ENCODE data around the gene AGMO.

AGMO gene

DNA sequence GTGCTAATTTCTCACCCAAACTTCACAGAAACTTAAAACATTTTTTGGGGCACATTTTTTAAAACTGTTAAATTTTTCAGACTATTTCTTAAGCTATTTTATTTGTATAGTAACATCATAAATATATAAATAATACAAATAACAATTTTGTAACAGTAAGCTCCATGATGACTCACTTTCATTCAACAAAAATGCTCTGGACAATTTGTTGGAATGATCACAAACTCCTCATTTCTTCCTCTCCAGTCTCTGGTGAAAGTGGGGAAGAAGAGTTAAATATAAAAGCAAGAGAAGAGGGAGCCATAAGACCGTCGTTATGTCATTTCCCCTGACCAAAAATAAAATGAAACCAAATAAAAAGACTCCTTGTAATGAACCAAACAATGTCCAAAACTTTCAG lies 162.4 kb downstream of the AGMO start:
- Histone ChIP-seq H2BK15ac (ENCODE audit: low read depth, poor library complexity, severe bottlenecking) (no peak overlapping the region), H3K27me3 (ENCODE audit: control insufficient read depth in 1 of 2, insufficient read depth in 1 of 2, low read length in 2 of 2) (no peaks in the 10 kb centered on the region), H3K4me1 (ENCODE audit: control insufficient read depth, insufficient read depth, low read depth, low read length) (no peaks in the 10 kb centered on the region), H2AFZ (ENCODE audit: low read depth, low read length) (no peak overlapping the region), H3K27ac (ENCODE audit: low read length, poor library complexity, severe bottlenecking) (no peak overlapping the region), H3K23ac (ENCODE audit: low read length in 2 of 2) (no peak overlapping the region), H3K4ac (ENCODE audit: low read depth in 1 of 2, low read length in 2 of 2) (no peak overlapping the region), H2AK5ac (ENCODE audit: low read length, severe bottlenecking) (no peak overlapping the region), H2BK120ac (ENCODE audit: low read depth, low read length) (no peak overlapping the region), H3K18ac (ENCODE audit: low read depth in 1 of 2, low read length in 2 of 2) (no peak overlapping the region), H4K91ac (ENCODE audit: low read length) (no peak overlapping the region), H2BK12ac (ENCODE audit: low read length in 2 of 2) (no peak overlapping the region), H3K9me3 (ENCODE audit: control insufficient read depth, low read length) (no peaks in the 10 kb centered on the region), H4K8ac (ENCODE audit: low read length) (no peak overlapping the region), H3K36me3 (ENCODE audit: control insufficient read depth in 1 of 2, insufficient read depth in 2 of 2, low read depth in 1 of 2, low read length in 2 of 2) (no peaks in the 10 kb centered on the region), H2BK5ac (ENCODE audit: low read depth, low read length, poor library complexity, severe bottlenecking) (no peak overlapping the region), H3K79me1 (replicated peaks; ENCODE audit: low read length, poor library complexity, severe bottlenecking) (no peaks in the 10 kb centered on the region), H3K4me2 (ENCODE audit: low read length, poor library complexity, severe bottlenecking) (no peak overlapping the region), H3K14ac (ENCODE audit: low read length in 2 of 2) (no peak overlapping the region), H3K9ac (ENCODE audit: low read length) (no peak overlapping the region), H3K4me3 (ENCODE audit: insufficient read depth in 1 of 2, low read depth in 1 of 2, low read length in 2 of 2) (no peak overlapping the region)
- DNase-seq = no peak
- WGBS = 97% methylated on average over 2 of the region's 2 CpGs

DNA sequence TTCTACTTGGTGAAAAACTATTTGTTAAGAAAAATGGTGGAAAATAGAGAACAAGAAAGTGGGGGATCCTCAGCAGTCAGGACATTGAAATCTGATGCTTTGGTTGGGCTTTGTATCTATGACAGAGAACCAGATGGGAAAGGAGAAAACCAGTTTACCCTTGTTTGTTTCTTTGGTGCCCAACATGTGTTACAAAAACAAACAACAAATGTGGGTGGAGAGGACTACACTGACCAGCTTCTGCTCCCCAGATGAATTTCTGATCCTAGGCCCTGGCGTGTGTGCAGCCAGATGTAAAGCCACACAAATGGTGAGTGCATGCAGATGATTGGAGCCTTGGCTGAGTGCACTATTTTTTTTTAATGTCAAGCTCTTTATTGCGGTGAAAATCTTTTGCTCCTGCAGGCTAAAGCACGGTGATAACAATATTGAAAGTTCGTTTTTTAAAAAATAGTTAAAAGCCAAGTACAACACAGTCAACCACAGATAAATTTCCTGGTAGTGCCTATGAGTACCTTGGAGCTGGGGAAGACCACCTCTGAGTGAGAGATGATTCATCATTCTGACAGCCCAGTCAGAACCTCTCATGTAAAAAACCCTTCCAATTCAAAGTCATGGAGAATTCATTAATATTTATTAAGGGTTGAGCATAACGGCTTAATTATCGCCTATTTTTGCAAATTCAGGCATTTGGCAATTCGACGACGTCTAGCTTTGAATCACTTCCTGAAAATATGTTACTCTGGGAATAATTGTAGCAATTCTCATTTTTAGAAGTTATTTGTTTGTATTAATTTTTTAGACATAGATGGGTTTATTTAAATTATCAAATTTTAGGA lies 163.7 kb downstream of the AGMO start:
- 96% methylated on average over 6 of the region's 9 CpGs for WGBS
- Histone ChIP-seq H3K18ac (ENCODE audit: low read depth in 1 of 2, low read length in 2 of 2) (no peak overlapping the region), H3K4me1 (ENCODE audit: control insufficient read depth, insufficient read depth, low read depth, low read length) (no peaks in the 10 kb centered on the region), H2AFZ (ENCODE audit: low read depth, low read length) (no peak overlapping the region), H3K9me3 (ENCODE audit: control insufficient read depth, low read length) (no peaks in the 10 kb centered on the region), H3K14ac (ENCODE audit: low read length in 2 of 2) (no peak overlapping the region), H2BK12ac (ENCODE audit: low read length in 2 of 2) (no peak overlapping the region), H3K4me3 (ENCODE audit: insufficient read depth in 1 of 2, low read depth in 1 of 2, low read length in 2 of 2) (no peak overlapping the region), H3K23ac (ENCODE audit: low read length in 2 of 2) (no peak overlapping the region), H2BK5ac (ENCODE audit: low read depth, low read length, poor library complexity, severe bottlenecking) (no peak overlapping the region), H3K27ac (ENCODE audit: low read length, poor library complexity, severe bottlenecking) (no peak overlapping the region), H2AK5ac (ENCODE audit: low read length, severe bottlenecking) (no peak overlapping the region), H3K4me2 (ENCODE audit: low read length, poor library complexity, severe bottlenecking) (no peak overlapping the region), H3K79me1 (replicated peaks; ENCODE audit: low read length, poor library complexity, severe bottlenecking) (no peaks in the 10 kb centered on the region), H3K27me3 (ENCODE audit: control insufficient read depth in 1 of 2, insufficient read depth in 1 of 2, low read length in 2 of 2) (no peaks in the 10 kb centered on the region), H4K91ac (ENCODE audit: low read length) (no peak overlapping the region), H4K8ac (ENCODE audit: low read length) (no peak overlapping the region), H3K36me3 (ENCODE audit: control insufficient read depth in 1 of 2, insufficient read depth in 2 of 2, low read depth in 1 of 2, low read length in 2 of 2) (no peaks in the 10 kb centered on the region), H2BK15ac (ENCODE audit: low read depth, poor library complexity, severe bottlenecking) (no peak overlapping the region), H2BK120ac (ENCODE audit: low read depth, low read length) (no peak overlapping the region), H3K9ac (ENCODE audit: low read length) (no peak overlapping the region), H3K4ac (ENCODE audit: low read depth in 1 of 2, low read length in 2 of 2) (no peak overlapping the region)
- no peak for DNase-seq

DNA sequence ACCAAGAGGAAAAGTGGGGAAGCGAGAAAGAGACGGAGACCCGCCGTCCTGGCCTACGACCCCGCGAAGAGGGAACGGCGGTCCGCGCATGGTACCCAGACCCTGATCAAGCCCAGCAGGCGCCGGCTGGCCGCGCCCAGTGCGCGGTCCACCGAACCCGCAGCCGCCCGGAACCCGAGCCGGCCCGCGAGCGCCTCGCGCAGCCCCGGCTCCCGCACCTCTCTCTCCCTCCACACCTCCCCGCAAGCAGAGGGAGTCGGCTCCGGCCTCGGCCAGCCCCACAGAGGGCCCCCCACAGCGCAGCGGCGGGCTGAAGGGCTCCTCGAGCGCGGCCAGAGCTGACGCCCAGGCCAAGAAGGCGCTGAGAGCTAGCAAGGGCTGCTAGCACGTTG lies 164.7 kb downstream of the AGMO start:
- H3K79me1 ChIP-seq (replicated peaks; ENCODE audit: low read length, poor library complexity, severe bottlenecking) = no peaks in the 10 kb centered on the region
- WGBS = 96% methylated on average over 42 of the region's 43 CpGs
- no peaks in the 10 kb centered on the region for H3K4me1 ChIP-seq (ENCODE audit: control insufficient read depth, insufficient read depth, low read depth, low read length)
- no peaks in the 10 kb centered on the region for H3K36me3 ChIP-seq (ENCODE audit: control insufficient read depth in 1 of 2, insufficient read depth in 2 of 2, low read depth in 1 of 2, low read length in 2 of 2)
- H4K8ac ChIP-seq (ENCODE audit: low read length) = no peak overlapping the region
- H3K27me3 ChIP-seq (ENCODE audit: control insufficient read depth in 1 of 2, insufficient read depth in 1 of 2, low read length in 2 of 2) = no peaks in the 10 kb centered on the region
- H2AK5ac ChIP-seq (ENCODE audit: low read length, severe bottlenecking) = no peak overlapping the region
- H3K18ac ChIP-seq (ENCODE audit: low read depth in 1 of 2, low read length in 2 of 2) = no peak overlapping the region
- no peak overlapping the region for H2BK120ac ChIP-seq (ENCODE audit: low read depth, low read length)
- no peak for DNase-seq
- H4K91ac ChIP-seq (ENCODE audit: low read length) = no peak overlapping the region
- no peak overlapping the region for H3K4me3 ChIP-seq (ENCODE audit: insufficient read depth in 1 of 2, low read depth in 1 of 2, low read length in 2 of 2)
- no peak overlapping the region for H2BK15ac ChIP-seq (ENCODE audit: low read depth, poor library complexity, severe bottlenecking)
- H2BK12ac ChIP-seq (ENCODE audit: low read length in 2 of 2) = no peak overlapping the region
- H3K4me2 ChIP-seq (ENCODE audit: low read length, poor library complexity, severe bottlenecking) = no peak overlapping the region
- H3K9me3 ChIP-seq (ENCODE audit: control insufficient read depth, low read length) = no peaks in the 10 kb centered on the region
- no peak overlapping the region for H3K27ac ChIP-seq (ENCODE audit: low read length, poor library complexity, severe bottlenecking)
- no peak overlapping the region for H2AFZ ChIP-seq (ENCODE audit: low read depth, low read length)
- H3K4ac ChIP-seq (ENCODE audit: low read depth in 1 of 2, low read length in 2 of 2) = no peak overlapping the region
- H3K14ac ChIP-seq (ENCODE audit: low read length in 2 of 2) = no peak overlapping the region
- no peak overlapping the region for H2BK5ac ChIP-seq (ENCODE audit: low read depth, low read length, poor library complexity, severe bottlenecking)
- no peak overlapping the region for H3K9ac ChIP-seq (ENCODE audit: low read length)
- no peak overlapping the region for H3K23ac ChIP-seq (ENCODE audit: low read length in 2 of 2)

DNA sequence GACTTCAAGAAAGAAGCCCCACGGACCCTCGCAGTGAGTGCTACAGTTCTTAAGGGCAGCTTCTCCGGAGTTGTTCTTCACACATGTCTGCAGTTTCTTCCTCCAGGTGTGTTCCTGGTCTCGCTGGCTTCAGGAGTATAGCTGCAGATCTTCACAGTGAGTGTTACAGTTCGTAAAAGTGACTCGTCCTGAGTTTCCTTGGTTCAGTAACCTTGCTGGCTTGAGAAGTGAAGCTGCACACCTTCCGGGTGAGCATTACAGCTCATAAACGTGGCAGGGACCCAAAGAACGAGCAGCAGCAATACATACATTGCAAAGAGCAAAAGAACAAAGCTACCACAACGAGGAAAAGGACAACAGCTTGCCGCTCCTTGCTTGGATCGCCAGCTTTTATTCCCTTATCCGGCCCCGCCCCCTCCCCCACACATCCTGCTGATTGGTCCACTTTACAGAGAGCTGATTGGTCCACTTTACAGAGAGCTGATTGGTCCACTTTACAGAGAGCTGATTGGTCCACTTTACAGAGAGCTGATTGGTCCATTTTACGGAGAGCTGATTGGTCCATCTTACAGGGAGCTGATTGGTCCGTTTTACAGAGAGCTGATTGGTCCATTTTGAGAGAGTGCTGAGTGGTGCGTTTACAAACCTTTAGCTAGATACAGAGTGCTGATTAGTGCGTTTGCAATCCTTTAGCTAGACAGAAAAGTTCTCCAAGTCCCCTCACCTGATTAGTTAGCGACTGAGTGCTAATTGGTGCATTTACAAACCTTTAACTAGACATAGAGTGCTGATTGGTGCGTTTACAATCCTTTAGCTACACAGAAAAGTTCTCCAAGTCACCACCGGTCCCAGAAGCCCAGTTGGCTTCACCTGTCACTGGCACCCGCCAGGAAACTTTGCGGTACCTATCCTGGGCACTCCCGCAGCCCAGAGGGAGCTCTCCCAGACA lies 165.3 kb downstream of the AGMO start:
- no peak overlapping the region for H4K8ac ChIP-seq (ENCODE audit: low read length)
- H4K91ac ChIP-seq (ENCODE audit: low read length) = no peak overlapping the region
- H2BK15ac ChIP-seq (ENCODE audit: low read depth, poor library complexity, severe bottlenecking) = no peak overlapping the region
- H3K4me1 ChIP-seq (ENCODE audit: control insufficient read depth, insufficient read depth, low read depth, low read length) = no peaks in the 10 kb centered on the region
- H2BK120ac ChIP-seq (ENCODE audit: low read depth, low read length) = no peak overlapping the region
- no peak overlapping the region for H3K14ac ChIP-seq (ENCODE audit: low read length in 2 of 2)
- no peaks in the 10 kb centered on the region for H3K27me3 ChIP-seq (ENCODE audit: control insufficient read depth in 1 of 2, insufficient read depth in 1 of 2, low read length in 2 of 2)
- no peak overlapping the region for H3K27ac ChIP-seq (ENCODE audit: low read length, poor library complexity, severe bottlenecking)
- no peak overlapping the region for H2BK12ac ChIP-seq (ENCODE audit: low read length in 2 of 2)
- H3K4me3 ChIP-seq (ENCODE audit: insufficient read depth in 1 of 2, low read depth in 1 of 2, low read length in 2 of 2) = no peak overlapping the region
- no peak overlapping the region for H3K4me2 ChIP-seq (ENCODE audit: low read length, poor library complexity, severe bottlenecking)
- H3K79me1 ChIP-seq (replicated peaks; ENCODE audit: low read length, poor library complexity, severe bottlenecking) = no peaks in the 10 kb centered on the region
- no peak overlapping the region for H3K9ac ChIP-seq (ENCODE audit: low read length)
- no peak overlapping the region for H2AK5ac ChIP-seq (ENCODE audit: low read length, severe bottlenecking)
- H3K36me3 ChIP-seq (ENCODE audit: control insufficient read depth in 1 of 2, insufficient read depth in 2 of 2, low read depth in 1 of 2, low read length in 2 of 2) = no peaks in the 10 kb centered on the region
- DNase-seq = no peak
- no peaks in the 10 kb centered on the region for H3K9me3 ChIP-seq (ENCODE audit: control insufficient read depth, low read length)
- no peak overlapping the region for H2AFZ ChIP-seq (ENCODE audit: low read depth, low read length)
- 96% methylated on average over 24 of the region's 24 CpGs for WGBS
- H3K23ac ChIP-seq (ENCODE audit: low read length in 2 of 2) = no peak overlapping the region
- H3K4ac ChIP-seq (ENCODE audit: low read depth in 1 of 2, low read length in 2 of 2) = no peak overlapping the region
- H3K18ac ChIP-seq (ENCODE audit: low read depth in 1 of 2, low read length in 2 of 2) = no peak overlapping the region
- H2BK5ac ChIP-seq (ENCODE audit: low read depth, low read length, poor library complexity, severe bottlenecking) = no peak overlapping the region

Measured in mesenchymal stem cell (in vitro differentiated cells and primary cell).